HG03565 (cell line): ENCODE results near the gene CLEC16A.

Experiments used
- ATAC-seq: cut with Tn5 transposase; IDR thresholded peaks from one replicate; pipeline ENCODE4 v1.9.1; 2021; ENCODE audit warnings: mild to moderate bottlenecking, moderate library complexity; ENCODE audit not compliant: unreplicated experiment

CLEC16A gene

DNA sequence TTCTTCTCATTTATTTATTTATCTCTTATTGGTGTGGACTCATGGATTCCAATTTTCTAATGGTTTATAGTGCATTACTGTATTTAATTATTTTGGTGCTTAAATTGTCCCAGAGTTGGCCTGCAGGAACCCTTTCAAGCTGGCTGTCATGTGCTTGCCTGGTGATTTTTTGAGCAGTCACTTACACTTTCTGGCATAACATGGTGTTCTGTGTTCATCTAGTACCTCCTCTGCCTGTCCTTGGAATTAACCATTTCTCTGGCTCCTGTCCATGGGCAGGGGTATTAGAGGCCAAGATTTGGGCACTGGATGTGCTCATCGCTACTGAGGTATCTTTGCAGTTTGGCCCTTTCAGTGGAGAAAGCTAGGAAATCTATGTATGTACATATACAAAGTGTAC lies 67.0 kb downstream of the CLEC16A start:
- ATAC-seq = no peak

DNA sequence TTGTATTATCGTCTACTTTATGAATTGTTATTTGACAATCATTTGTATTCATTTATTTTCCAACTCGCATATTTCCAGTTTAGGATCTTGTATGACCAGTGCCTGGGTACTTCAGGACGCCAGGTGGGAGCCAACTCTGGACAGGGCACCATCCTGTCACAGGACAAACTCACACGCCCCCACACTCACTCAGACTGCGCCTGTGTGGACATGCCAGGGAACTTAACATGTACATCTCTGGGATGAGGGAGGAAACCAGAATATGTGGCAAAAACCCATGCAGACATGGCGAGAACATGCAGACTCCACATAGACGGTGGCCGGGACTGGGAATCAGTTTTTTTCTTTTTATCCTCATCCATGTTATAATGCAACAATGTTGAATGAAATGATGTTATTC lies 68.5 kb downstream of the CLEC16A start:
- ATAC-seq = no peak

GRCh38 chr16:11014136-11014535 lies 69.8 kb downstream of the CLEC16A start:
- no peak for ATAC-seq

DNA sequence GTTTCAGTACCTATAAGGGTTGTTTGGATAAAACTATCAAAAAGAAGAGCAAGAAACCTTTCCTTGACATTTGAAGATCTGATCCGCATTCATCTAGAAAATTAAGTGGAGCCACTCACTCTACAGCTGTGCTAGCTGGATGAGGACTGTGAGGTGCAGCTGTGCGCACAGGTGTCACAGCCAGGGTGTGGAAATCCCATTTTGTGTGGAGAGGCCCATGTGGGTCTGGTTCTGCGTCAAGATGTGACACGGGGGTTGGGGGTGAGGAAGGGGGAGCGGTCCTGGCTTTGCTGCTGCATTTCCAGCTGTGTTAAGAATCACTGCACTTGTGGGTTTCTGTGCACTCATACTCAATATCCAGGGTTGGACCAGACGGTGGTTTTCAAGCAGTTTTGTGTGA lies 70.7 kb downstream of the CLEC16A start:
- ATAC-seq = no peak

GRCh38 chr16:11015607-11016006 lies 71.2 kb downstream of the CLEC16A start:
- no peak for ATAC-seq

GRCh38 chr16:11016524-11016988 lies 72.2 kb downstream of the CLEC16A start:
- no peak for ATAC-seq

DNA sequence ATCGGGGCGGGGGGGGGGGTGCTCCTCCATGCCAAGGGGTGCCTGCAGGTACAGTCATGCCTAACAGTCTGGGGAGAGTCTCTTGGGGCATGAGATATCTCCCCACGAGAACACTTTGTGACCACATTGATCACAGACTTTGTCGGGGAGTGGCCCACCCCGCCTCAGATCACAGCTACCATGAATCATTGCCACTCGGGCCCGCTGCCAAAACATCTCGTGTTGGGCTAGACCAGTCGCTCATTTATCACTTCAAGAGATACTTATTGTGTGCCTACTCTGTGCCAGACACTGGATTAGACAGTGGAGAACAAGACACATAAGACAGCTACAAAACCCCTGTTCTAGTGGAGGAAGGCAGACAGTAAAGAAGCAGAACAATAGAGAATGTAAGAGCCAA lies 72.6 kb downstream of the CLEC16A start:
- no peak for ATAC-seq

- ATAC-seq = no peak
Observed at GRCh38 chr16:11017499-11017898, 73.1 kb downstream of the CLEC16A start.

- no peak for ATAC-seq
Observed at GRCh38 chr16:11020388-11020787, 76.0 kb downstream of the CLEC16A start.

GRCh38 chr16:11020792-11021551 lies 76.6 kb downstream of the CLEC16A start:
- no peak for ATAC-seq

GRCh38 chr16:11022002-11022401 lies 77.6 kb downstream of the CLEC16A start:
- ATAC-seq = no peak

- no peak for ATAC-seq
Observed at GRCh38 chr16:11023262-11024039, 79.1 kb downstream of the CLEC16A start.

- ATAC-seq = peak; percentile 23
Observed at GRCh38 chr16:11024333-11025053, 80.1 kb downstream of the CLEC16A start.

DNA sequence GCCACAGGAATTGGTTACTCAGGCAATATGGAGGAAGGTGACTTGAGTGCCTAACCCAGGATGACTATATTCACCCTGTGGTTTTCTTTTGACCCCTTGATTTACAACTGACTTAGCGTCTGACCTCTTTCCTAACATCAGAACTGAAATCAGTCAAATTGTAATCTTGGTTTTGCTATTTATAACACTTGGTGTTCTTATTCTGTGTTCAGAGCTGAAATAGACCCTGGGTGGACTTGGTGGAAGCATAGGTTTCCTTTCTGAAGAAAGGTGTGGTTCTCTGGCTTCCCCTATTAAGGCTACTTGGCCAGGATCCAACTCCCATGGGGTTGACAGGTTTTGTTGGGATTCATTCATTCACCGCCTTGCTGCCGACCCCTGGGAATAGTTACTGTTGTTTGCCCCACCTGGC lies 80.8 kb downstream of the CLEC16A start:
- ATAC-seq = peak; percentile 73

DNA sequence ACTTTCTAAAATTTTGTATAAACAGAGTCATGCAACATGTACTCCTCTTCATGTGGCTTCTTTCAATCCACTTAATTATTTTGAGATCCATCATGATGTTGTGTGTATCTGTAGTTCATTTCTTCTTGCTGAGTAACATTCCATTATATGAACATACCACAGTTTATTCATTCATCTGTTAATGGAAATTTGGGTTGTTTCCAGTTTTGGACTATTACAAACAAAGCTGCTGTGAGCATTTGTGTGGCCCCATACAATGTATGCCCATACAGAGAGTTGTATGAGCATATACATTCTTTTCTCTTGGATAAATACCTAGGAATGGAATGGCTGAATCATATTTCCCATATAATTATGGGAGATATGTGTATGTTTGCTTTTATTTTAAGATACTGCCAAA lies 85.6 kb downstream of the CLEC16A start:
- no peak for ATAC-seq

- no peak for ATAC-seq
Observed at GRCh38 chr16:11030990-11031510, 86.7 kb downstream of the CLEC16A start.

DNA sequence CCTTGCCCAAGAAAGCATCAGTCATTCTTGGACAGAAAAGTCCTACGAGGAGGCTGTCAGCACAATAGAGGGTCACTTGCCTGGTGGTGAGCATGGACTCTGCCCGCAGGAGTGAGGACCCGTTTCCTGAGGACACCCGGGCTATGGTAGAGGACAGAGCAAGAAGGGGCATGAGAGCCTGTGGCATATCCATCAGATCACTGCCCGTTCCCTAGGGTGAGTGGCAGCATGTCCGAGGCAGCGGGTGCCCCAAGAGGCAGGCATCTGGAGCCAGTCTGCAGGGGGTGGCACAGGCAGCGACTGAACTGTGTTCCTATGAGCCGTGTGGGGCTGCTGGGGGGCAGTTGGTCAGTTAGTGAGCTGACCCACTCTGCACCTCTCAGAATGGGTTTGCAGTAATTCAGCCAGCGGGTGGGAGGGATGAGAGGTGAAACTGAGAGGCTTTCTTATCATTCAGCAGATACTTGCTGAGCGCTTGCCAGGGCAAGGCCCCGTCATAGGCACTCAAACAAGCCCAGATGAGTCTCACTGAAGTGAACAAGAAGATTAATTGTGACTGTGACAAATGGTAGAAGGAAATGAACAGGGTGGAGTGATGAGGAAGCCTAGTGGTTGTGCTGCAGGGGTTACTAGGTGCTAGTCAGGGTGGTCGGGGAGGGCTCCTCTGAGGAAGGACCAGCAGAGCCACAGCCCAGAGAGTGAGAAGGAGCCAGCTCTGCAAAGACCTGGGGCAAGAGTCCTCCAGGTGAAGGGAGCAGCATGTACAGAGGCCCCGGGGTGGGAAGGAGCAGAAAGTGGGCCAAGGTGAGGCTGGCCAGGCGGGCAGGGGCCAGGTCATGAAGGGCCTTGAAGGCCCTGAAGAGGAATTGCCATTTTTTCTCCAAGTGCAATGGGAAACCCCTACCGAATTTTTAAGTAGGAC lies 87.9 kb downstream of the CLEC16A start:
- no peak for ATAC-seq

GRCh38 chr16:11032922-11033291 lies 88.5 kb downstream of the CLEC16A start:
- no peak for ATAC-seq

GRCh38 chr16:11033629-11034420 lies 89.5 kb downstream of the CLEC16A start:
- ATAC-seq = no peak
